Panc1 (cell line): ENCODE data around the gene VWA8. TPM values are rescaled to one million over a fixed set of nuclear protein-coding genes. Genes with fewer than 3 reads are reported as not detected.

Experiments
- ATAC-seq: fragments of 200-7000 bp; cut with Tn5 transposase; 2 replicates; pipeline ENCODE4 v1.9.1; 2020; ENCODE audit warnings: mild to moderate bottlenecking, moderate library complexity
- BruUV-seq: library from RNA; stranded (reverse); fragments of 400-500 nt; replicated peaks from 2 replicates; lab custom pipeline; 2021; lab: Mats Ljungman, UMichigan
- CTCF ChIA-PET: fragments of 300-600 bp; sonication (Branson Sonifier 250); formaldehyde crosslinking; loops from one replicate; lab custom pipeline; 2022; ENCODE audit warnings: antibody characterized with exemption; lab: Charles Lee
- POLR2A ChIA-PET: fragments of 300-600 bp; sonication (Branson Sonifier 250); formaldehyde crosslinking; loops from one replicate; lab custom pipeline; 2022; ENCODE audit warnings: antibody characterized with exemption; lab: Charles Lee
- DNase-seq: peaks from one replicate; pipeline ENCODE4 v3.0.0-alpha.2; 2010; ENCODE audit warnings: low read depth, low spot score
- H3K27ac ChIP-seq: 2 replicates; pipeline ENCODE4 v1.5.1; 2011; ENCODE audit warnings: mild to moderate bottlenecking, low read length, inconsistent platforms
- H3K27me3 ChIP-seq: fragments of 200-500 bp; sonication (Bioruptor generic); 2 replicates; pipeline ENCODE4 v1.6.0; 2014; ENCODE audit warnings: low read length, inconsistent platforms; ENCODE audit not compliant: control insufficient read depth, insufficient read depth
- H3K36me3 ChIP-seq: fragments of 200-500 bp; sonication (Bioruptor generic); 2 replicates; pipeline ENCODE4 v1.5.1; 2014; ENCODE audit warnings: inconsistent platforms, mild to moderate bottlenecking, low read length, moderate library complexity; ENCODE audit not compliant: control insufficient read depth, insufficient read depth
- H3K4me1 ChIP-seq: 2 replicates; pipeline ENCODE4 v1.5.1; 2011; ENCODE audit warnings: inconsistent platforms, mild to moderate bottlenecking, low read length, moderate library complexity; ENCODE audit not compliant: control insufficient read depth, insufficient read depth
- H3K4me3 ChIP-seq, 2 experiments: 2 replicates each; pipeline ENCODE4 v1.5.1; 2011 to 2012; ENCODE audit warnings: low read depth in 2 of 2, low read length in 2 of 2, mild to moderate bottlenecking in 2 of 2, inconsistent platforms in 1 of 2, moderate library complexity in 1 of 2
- H3K9me3 ChIP-seq: fragments of 200-500 bp; sonication (Bioruptor generic); 2 replicates; pipeline ENCODE4 v1.5.1; 2014; ENCODE audit warnings: low read depth, mild to moderate bottlenecking, inconsistent platforms, low read length, moderate library complexity; ENCODE audit not compliant: control insufficient read depth, insufficient read depth
- CTCF ChIP-seq: fragments of 450-650 bp; IDR thresholded peaks from 2 replicates; pipeline ENCODE4 v1.5.1; 2017; ENCODE audit warnings: mild to moderate bottlenecking
- POLR2AphosphoS5 ChIP-seq: IDR thresholded peaks from 2 replicates; pipeline ENCODE4 v1.6.1; 2012; ENCODE audit warnings: mild to moderate bottlenecking, low read depth, low read length, moderate library complexity
- REST ChIP-seq, 2 experiments: IDR thresholded peaks; 2 replicates each; pipeline ENCODE4 v1.6.1; 2011 to 2012; ENCODE audit warnings: low read depth in 2 of 2, control low read depth in 1 of 2, low read length in 1 of 2, mild to moderate bottlenecking in 1 of 2, moderate library complexity in 1 of 2; ENCODE audit not compliant: insufficient read depth in 1 of 2
- SIN3A ChIP-seq: IDR thresholded peaks from 2 replicates; pipeline ENCODE4 v1.6.1; 2012; ENCODE audit warnings: low read depth, mild to moderate bottlenecking, low read length, moderate library complexity, borderline replicate concordance; ENCODE audit not compliant: insufficient read depth
- TCF7L2 ChIP-seq: IDR thresholded peaks from 2 replicates; pipeline ENCODE4 v1.6.1; 2011; ENCODE audit warnings: mild to moderate bottlenecking, low read depth, low read length, inconsistent platforms
- in situ Hi-C: cut with HindIII; loops from 2 replicates; pipeline ENCODE4 v1.10.0; 2016; ENCODE audit warnings: low sequenced_read_pairs, low pct_unique_long_range_greater_than_20kb
- intact Hi-C: fragments of 100-400 bp; cut with micrococcal nuclease; formaldehyde crosslinking; loops from one replicate; pipeline ENCODE4 v1.10.0; 2022; ENCODE audit not compliant: unreplicated experiment
- total RNA-seq: library from RNA; stranded (reverse); gene quantifications from one replicate; pipeline ENCODE4 v1.2.1, GENCODE V29; 2021; ENCODE audit not compliant: unreplicated experiment

The VWA8 gene
- total RNA-seq, 1 experiment from 2014 or later, result 11.2 TPM

- TF ChIP-seq CTCF (no peak), POLR2AphosphoS5 (no peak), TCF7L2 (no peak), SIN3A (no peak), REST (IDR thresholded peaks at IDR 0.05; ENCODE audit: insufficient read depth in 1 of 2, low read depth in 2 of 2, low read length in 1 of 2) (no peak)
- Histone ChIP-seq H3K4me3 (no peak overlapping the region), H3K27me3 (no peaks in the 10 kb centered on the region), H3K36me3 (no peaks in the 10 kb centered on the region), H3K4me1 (no peaks in the 10 kb centered on the region), H3K9me3 (no peaks in the 10 kb centered on the region), H3K27ac (no peak overlapping the region)
- intact Hi-C loops (no loop called here), in situ Hi-C loops (no loop called here)
- no TSS peak for BruUV-seq
- no peak for DNase-seq
- ChIA-PET CTCF (no interaction called here), POLR2A (no interaction called here)
- ATAC-seq, result no peak
Observed at GRCh38 chr13:41550276-41550675, 410.6 kb downstream of the VWA8 start.

- BruUV-seq, result no TSS peak
- ATAC-seq, result no peak
- POLR2A ChIA-PET, result no interaction called here
Observed at GRCh38 chr13:41549491-41549890, 411.4 kb downstream of the VWA8 start.

More at GRCh38 chr13:41549491-41549890, 411.4 kb downstream of the VWA8 start:
- no peaks in the 10 kb centered on the region for H3K36me3 ChIP-seq
- in situ Hi-C loops, result no loop called here
- TF ChIP-seq REST (IDR thresholded peaks at IDR 0.05; ENCODE audit: insufficient read depth in 1 of 2, low read depth in 2 of 2, low read length in 1 of 2) (no peak), SIN3A (no peak), CTCF (no peak), TCF7L2 (no peak), POLR2AphosphoS5 (no peak)
- no peaks in the 10 kb centered on the region for H3K27me3 ChIP-seq
- H3K27ac ChIP-seq, result no peak overlapping the region
- no peak for DNase-seq
- CTCF ChIA-PET, result no interaction called here
- intact Hi-C loops, result no loop called here
- H3K4me3 ChIP-seq, result no peak overlapping the region
- H3K9me3 ChIP-seq, result no peaks in the 10 kb centered on the region
- H3K4me1 ChIP-seq, result no peaks in the 10 kb centered on the region
